ENCODE data around the gene CNTNAP2.

The CNTNAP2 gene

GRCh38 chr7:147664541-147664940, 1547.9 kb downstream of the CNTNAP2 start:
- H3K27ac ChIP-seq = no peak overlapping the region
- TF ChIP-seq, protein P1, sequence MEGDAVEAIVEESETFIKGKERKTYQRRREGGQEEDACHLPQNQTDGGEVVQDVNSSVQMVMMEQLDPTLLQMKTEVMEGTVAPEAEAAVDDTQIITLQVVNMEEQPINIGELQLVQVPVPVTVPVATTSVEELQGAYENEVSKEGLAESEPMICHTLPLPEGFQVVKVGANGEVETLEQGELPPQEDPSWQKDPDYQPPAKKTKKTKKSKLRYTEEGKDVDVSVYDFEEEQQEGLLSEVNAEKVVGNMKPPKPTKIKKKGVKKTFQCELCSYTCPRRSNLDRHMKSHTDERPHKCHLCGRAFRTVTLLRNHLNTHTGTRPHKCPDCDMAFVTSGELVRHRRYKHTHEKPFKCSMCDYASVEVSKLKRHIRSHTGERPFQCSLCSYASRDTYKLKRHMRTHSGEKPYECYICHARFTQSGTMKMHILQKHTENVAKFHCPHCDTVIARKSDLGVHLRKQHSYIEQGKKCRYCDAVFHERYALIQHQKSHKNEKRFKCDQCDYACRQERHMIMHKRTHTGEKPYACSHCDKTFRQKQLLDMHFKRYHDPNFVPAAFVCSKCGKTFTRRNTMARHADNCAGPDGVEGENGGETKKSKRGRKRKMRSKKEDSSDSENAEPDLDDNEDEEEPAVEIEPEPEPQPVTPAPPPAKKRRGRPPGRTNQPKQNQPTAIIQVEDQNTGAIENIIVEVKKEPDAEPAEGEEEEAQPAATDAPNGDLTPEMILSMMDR (conservative IDR thresholded peaks at IDR 0.05) = no peak

DNA sequence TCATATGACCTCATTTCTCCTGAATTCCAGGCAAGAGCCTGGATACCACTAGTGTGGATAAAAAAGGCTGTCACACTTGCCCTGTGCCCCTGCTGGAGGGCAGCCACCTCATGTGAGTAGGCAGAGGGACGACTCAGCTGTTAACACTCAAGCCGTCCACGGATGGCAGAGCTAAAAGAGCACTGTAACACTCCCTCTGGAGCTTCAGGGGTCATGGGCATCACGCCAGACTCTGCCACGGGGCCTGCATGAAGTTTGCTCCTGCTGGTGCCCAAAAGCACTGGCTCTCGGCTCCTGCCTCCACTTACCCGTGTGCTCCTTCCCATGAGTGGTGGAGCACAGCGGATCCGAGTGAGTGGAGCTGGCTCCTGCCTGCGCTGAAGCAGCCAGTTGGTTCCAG, 1554.2 kb downstream of the CNTNAP2 start:
- TF ChIP-seq, protein P1 (conservative IDR thresholded peaks at IDR 0.05) = no peak
- no peak overlapping the region for H3K27ac ChIP-seq

GRCh38 chr7:147674705-147675104, 1558.1 kb downstream of the CNTNAP2 start:
- no peak overlapping the region for H3K27ac ChIP-seq
- TF ChIP-seq, protein P1 (conservative IDR thresholded peaks at IDR 0.05) = no peak

DNA sequence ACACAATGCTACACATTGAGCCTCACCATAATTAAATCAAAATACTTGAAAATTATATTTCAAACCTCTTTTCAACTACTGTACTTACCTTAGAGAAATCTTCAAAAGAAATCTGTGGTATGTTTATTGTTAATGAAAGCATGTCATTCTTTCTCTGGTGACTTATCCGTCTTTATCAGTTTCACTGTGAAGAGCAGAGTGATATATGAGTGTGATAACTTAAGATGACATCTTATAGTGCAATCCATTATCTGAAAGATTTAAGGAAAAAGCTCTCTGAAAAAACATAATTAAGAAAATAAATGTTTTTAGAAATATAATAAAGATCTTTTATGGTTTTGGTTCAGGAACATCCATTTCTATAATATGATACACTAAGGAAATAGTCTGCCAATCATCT, 1562.3 kb downstream of the CNTNAP2 start:
- no peak overlapping the region for H3K27ac ChIP-seq
- TF ChIP-seq, protein P1 (conservative IDR thresholded peaks at IDR 0.05) = no peak

GRCh38 chr7:147681530-147681929, 1564.9 kb downstream of the CNTNAP2 start:
- TF ChIP-seq, protein P1 (conservative IDR thresholded peaks at IDR 0.05) = no peak
- no peak overlapping the region for H3K27ac ChIP-seq

DNA sequence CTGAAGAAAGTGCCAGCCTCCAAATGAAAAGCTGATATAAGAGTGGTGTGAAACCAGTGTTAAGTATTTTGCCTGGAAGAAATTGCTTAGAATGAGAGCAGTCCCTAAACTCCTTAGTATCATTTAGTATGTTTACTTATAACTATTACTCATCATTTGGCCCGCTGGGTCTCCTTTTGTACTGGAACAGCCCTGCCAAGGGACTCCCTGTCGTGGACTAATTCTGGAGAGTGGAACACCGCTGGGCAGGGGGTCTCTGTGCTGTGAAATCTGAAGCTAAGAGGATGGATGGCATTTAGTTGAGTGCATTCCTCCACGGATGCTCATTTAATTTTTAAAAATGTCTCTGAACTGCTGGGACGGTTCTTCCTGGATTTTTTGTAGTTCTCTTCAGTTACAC, 1584.1 kb downstream of the CNTNAP2 start:
- TF ChIP-seq, protein P1 (conservative IDR thresholded peaks at IDR 0.05) = no peak
- H3K27ac ChIP-seq = no peak overlapping the region

GRCh38 chr7:147707926-147708325, 1591.3 kb downstream of the CNTNAP2 start:
- H3K27ac ChIP-seq = no peak overlapping the region
- TF ChIP-seq, protein P1 (conservative IDR thresholded peaks at IDR 0.05) = no peak

- TF ChIP-seq, protein P1 (conservative IDR thresholded peaks at IDR 0.05) = no peak
- no peak overlapping the region for H3K27ac ChIP-seq
Observed at GRCh38 chr7:147708871-147709270, 1592.3 kb downstream of the CNTNAP2 start.

Data from VCaP (cell line).